GM19023 (cell line): Measurements from ENCODE around the gene PSAP.

Experiments used
- ATAC-seq: cut with Tn5 transposase; IDR thresholded peaks from one replicate; pipeline ENCODE4 v1.9.1; 2021; ENCODE audit warnings: mild to moderate bottlenecking, moderate library complexity; ENCODE audit not compliant: unreplicated experiment

PSAP gene

GRCh38 chr10:71829171-71829570 lies 21.9 kb downstream of the PSAP start:
- no peak for ATAC-seq

- no peak for ATAC-seq
These were observed 22.3 kb downstream of the PSAP start for GRCh38 chr10:71828702-71829101.

DNA sequence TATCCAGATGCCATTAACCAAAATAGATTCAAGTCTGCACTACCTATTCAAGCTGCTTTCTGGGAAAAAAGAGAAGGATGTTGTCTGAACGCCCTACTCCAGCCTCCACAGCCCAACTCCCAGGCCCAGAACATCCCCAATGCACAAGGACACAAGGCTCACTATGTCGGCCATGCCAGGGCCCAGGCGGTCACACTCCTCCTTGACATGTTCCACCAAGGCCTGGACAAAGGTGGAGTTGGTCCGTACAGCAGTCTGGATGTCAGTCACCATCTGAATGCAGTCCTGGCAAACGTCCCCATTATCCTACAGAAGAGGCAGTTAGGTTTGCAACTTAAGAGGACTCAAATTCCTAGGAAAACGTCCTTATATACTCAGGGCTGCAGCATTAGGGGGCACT lies 23.2 kb downstream of the PSAP start:
- ATAC-seq, result no peak

DNA sequence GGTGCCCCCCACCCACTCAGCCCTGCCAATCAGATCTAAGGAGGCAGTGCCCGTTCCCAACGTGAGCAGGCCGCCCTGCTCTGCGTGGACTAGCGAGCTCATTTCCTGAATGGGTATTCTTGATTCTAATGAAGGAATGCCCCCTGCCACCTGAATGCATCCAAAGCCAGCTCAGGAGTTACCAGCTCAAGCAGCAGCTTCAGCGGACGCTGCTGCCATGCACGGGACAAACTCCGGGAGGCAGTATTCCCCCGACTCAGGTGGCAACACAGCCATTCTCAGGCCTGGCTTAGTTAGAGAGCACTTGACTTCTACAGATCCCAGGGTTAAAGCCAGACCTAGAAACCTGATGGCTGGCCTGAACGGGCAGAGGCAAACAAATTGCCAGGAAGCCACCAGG lies 25.8 kb downstream of the PSAP start:
- no peak for ATAC-seq

DNA sequence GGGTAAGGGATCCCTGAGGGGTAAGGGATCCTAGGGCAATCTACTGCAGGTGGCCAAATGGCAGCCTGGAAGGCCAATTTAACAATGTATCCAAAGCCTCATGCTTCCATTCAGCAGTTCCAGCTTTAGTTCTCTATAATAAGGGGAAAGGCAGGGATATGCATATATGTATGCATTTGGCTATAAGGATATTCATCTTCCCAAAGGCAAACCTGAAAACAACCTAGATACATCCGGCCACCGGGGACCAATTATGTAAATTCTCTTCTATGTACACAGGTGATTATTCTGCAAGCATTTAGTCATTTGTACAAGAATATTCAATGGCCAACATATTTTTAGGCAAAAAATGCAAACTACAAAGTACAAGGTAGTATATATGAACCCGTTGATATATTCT lies 26.7 kb downstream of the PSAP start:
- ATAC-seq, result no peak

DNA sequence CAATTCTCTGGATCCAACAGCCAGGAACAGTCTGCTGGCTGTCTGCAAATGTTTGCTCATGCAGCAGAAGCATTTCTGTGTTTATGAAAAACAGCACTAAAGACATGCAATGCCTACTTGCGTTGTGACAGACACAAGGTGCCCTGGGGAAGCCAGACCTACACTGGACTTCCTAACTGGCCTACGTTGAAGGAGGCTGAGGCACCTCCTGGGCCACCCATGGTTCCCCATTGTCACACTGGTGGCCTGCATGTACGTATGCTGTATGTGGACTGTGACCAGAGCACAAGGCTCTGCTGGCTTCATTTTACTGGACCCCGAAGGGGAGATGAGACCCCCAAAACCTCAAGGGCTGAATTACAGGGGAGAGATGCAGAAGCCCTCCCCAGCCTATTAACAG lies 27.7 kb downstream of the PSAP start:
- no peak for ATAC-seq

GRCh38 chr10:71821909-71822763 lies 28.9 kb downstream of the PSAP start:
- no peak for ATAC-seq

DNA sequence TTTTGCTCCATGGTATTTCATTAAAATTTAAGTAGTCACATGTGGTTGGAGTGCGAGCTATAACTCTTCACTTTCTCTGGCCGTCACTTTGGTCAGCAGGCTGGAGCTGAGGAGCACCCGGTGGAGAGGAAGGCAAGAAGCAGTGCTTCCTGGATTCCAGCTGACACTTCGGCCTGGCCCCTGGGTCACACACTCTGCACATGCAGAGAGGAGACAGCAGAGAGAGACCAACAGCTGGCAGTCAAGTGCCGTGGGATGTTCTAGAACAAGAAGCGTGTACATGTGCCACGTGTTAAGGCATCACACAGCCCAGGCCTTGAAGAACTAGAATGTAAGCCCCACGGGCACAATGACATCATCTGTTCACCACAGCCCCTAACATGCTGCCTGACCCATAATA lies 30.1 kb downstream of the PSAP start:
- no peak for ATAC-seq

DNA sequence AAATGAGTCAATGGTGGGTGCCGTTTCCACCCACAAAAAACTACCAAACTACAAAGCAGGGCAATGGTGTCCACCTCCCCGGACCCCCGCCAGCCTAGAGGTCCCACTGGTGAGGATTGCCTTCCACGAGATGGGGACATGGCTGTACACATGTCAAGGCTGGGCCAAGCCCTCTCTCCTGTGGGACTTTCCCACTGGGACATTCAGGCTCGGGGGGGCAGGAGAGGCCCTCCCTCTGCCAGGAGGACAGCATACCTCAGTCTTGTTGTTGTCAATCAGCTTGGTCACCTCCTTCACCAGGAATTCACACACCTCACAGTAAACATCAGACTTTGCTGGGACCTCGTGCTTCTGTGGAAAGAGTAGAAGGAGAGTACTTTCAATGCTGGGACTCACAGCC lies 31.1 kb downstream of the PSAP start:
- no peak for ATAC-seq

DNA sequence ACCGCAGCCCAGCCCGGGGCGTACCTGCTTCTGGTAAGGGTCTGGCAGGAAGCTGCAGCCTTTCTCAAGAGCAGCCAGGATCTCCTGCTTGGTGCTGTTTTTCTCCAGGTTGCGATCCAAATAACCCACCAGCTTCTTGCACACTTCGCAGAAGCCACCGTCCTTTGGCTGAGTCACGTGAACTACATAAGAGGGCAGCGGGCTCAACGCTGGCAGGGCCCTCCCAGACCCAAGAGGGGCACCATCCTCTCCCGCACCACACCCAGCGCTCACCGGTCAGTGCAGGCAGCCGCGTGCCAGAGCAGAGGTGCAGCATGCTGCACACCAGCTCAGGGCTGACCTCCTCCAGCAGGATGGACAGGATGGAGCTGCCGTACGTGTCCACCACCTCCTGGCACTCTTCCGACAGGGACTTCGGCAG lies 31.6 kb downstream of the PSAP start:
- no peak for ATAC-seq

GRCh38 chr10:71818674-71819260 lies 32.3 kb downstream of the PSAP start:
- no peak for ATAC-seq

DNA sequence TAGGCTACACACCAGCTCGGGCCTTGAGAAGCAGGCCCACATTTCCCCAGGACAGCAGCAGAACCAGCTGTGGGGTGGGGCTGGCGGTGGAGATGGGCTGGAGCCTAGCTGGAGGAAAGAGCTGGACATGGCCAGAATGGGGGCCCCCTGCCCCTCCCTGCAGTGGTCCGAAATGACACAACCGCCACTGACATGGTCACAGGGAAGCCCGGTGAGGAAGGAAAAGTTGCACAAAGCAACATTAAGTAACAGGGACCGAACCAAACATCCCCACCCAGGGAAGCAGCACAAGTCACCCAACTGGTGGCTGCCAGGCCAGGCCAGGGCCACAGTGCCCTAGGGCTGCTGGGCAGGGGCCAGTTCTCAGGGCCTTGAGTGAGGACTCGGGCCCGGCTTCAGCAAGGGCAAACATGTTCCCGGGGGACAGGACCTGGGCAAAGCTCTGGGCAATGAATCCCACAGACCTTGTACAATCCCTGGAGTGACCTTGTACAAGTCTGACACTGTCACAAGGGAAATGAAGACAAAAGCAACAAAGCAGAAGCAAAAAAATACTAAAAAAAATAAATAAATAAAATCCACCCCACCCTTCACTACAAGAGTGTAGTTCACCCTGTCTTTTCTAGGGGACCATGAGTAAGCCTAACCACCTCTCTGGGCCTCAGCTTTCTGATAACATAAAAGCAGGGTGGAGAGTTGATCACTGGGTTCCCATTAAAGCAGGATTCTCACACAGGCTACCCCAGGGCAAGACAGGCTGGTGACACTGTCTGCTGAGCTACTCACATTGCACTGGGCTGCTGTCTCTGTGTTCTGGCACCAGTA lies 33.0 kb downstream of the PSAP start:
- ATAC-seq, result no peak

GRCh38 chr10:71816936-71817618 lies 34.0 kb downstream of the PSAP start:
- no peak for ATAC-seq

GRCh38 chr10:71816421-71816851 lies 34.6 kb downstream of the PSAP start:
- no peak for ATAC-seq

- no peak for ATAC-seq
These were observed 35.4 kb downstream of the PSAP start for GRCh38 chr10:71815515-71816130.

DNA sequence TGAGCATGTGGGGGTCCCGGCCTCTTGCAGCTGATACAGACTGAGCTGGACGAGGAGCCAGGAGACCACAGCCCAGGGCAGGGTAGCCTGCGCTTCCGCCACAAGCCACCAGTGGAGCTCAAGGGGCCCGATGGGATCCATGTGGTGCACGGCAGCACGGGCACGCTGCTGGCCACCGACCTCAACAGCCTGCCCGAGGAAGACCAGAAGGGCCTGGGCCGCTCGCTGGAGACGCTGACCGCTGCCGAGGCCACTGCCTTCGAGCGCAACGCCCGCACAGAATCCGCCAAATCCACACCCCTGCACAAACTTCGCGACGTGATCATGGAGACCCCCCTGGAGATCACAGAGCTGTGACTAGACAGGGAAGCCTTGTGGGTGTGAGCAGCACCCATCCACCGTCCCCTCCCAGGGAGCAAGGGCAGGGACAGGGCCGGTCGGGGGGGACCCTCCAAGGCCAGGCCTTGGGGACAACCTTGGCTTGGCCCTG lies 36.1 kb downstream of the PSAP start:
- no peak for ATAC-seq

GRCh38 chr10:71812913-71813590 lies 38.0 kb downstream of the PSAP start:
- no peak for ATAC-seq

DNA sequence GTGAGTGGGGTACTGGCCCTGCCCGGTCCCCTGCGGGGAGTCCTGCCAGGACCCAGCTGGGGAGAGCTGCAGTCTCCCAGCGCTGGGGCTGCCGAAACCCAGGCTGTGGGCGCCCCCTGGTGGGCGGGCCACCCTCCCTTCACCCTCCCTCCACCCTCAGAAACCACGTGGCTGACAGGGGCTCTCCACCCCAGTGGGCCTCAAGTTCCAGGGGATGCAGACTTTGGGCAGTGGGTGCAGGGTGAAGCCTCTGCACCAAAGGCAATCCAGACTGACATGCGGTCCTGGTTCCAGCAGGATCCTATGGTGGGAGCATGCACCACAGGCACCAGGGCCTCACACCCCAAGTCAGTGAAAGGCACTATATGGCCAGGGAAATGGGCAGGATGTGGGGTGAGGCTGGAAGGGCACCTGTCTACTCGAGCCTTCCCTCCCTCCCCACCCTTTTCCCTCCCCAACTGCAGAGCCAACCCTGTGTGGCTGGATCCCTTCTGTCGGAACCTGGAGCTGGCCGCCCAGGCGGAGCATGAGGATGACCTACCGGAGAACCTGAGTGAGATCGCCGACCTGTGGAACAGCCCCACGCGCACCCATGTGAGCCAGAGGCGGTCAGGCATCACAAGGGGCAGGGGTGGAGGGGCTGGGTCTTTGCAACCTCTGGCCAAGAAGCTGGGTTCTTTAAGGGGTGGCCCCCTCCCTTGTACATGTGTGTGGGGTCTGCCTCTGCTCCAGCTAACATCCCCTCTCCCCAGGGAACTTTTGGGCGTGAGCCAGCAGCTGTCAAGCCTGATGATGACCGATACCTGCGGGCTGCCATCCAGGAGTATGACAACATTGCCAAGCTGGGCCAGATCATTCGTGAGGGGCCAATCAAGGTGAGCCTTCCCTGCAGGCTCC lies 38.8 kb downstream of the PSAP start:
- ATAC-seq, result peak; percentile 73

- no peak for ATAC-seq
These were observed 39.7 kb downstream of the PSAP start for GRCh38 chr10:71811351-71811750.
